Right lobe of liver (tissue), 6 donors: ENCODE data around the gene PCSK2. TPM values are rescaled to one million over a fixed set of nuclear protein-coding genes. Genes with fewer than 3 reads are reported as not detected.

Experiments used
- ATAC-seq, 4 donors: fragments of 200-7000 bp; cut with Tn5 transposase; one replicate each; pipeline ENCODE4 v1.9.1; 2020; ENCODE audit warnings: mild to moderate bottlenecking in 4 of 4, moderate library complexity in 4 of 4
- DNase-seq, 3 donors: peaks; one replicate each; pipeline ENCODE4 v3.0.0-alpha.2; 2020
- H3K27ac ChIP-seq, 3 donors: fragments of 200-600 bp; one replicate each; pipeline ENCODE4 v1.8.0; 2022
- H3K27me3 ChIP-seq, 2 donors: fragments of 200-600 bp; one replicate each; pipeline ENCODE4 v1.8.0; 2022
- H3K36me3 ChIP-seq, 4 donors: fragments of 200-600 bp; sonication (generic) in 1 of 4; one replicate each; pipeline versions ENCODE4 v1.5.1 to v1.8.0; 2017 to 2022; ENCODE audit warnings: control low read depth in 1 of 4
- H3K4me1 ChIP-seq, 4 donors: fragments of 200-600 bp; sonication (generic) in 1 of 4; one replicate each; pipeline versions ENCODE4 v1.5.1 to v1.8.0; 2017 to 2022; ENCODE audit warnings: control low read depth in 1 of 4
- H3K4me3 ChIP-seq, 3 donors: fragments of 200-600 bp; one replicate each; pipeline ENCODE4 v1.8.0; 2022
- H3K9me3 ChIP-seq, 4 donors: fragments of 200-600 bp; sonication (generic) in 1 of 4; one replicate each; pipeline versions ENCODE4 v1.5.1 to v1.8.0; 2017 to 2022; ENCODE audit warnings: control low read depth in 1 of 4
- CTCF ChIP-seq, 4 donors: fragments of 200-600 bp in 3 of 4; fragments of 450-650 bp in 1 of 4; IDR thresholded peaks; one replicate each; pipeline versions ENCODE4 v1.5.1 to v1.8.0; 2016 to 2022; ENCODE audit warnings: antibody characterized with exemption in 4 of 4, mild to moderate bottlenecking in 2 of 4
- POLR2A ChIP-seq: fragments of 450-650 bp; IDR thresholded peaks from one replicate; pipeline ENCODE4 v1.6.1; 2017; ENCODE audit warnings: antibody characterized with exemption, mild to moderate bottlenecking
- WGBS: methylation state at CpG from one replicate; pipeline ENCODE4 v1.1.6; 2018; ENCODE audit warnings: low coverage, low lambda C conversion rate; ENCODE audit not compliant: insufficient coverage; ENCODE audit errors: missing lambda C conversion rate; 5-methylcytosine and 5-hydroxymethylcytosine counted together
- intact Hi-C, 2 donors: fragments of 100-400 bp; cut with DNase I; formaldehyde crosslinking; loops; one replicate each; pipeline versions ENCODE4 v1.11.2 to v1.14.1; 2022
- total RNA-seq, 6 experiments: library from RNA; depleted of rRNA in 2 of 6; stranded (reverse); fragments of >200 nt in 2 of 6; fragmentation: NEBNext Ultra II Directional in 3 of 6; extraction: Animal tissue kit (Norgen Biotek cat#: 25700) in 3 of 6; gene quantifications; one replicate each; pipeline versions ENCODE4 v1.1.0 to v1.2.4, GENCODE V29; 2016 to 2023
- donor health status: DM: no; HTN: yes; CAD: no.
- donor health status: DM: no; HTN: no; CAD: no.
- donor health status: DM: no; HTN: no; CAD: no.
- donor health status: DM: no; HTN: yes; CAD: no.
- donor health status: DM: no; HTN: yes; CAD: no.

PCSK2 gene
- total RNA-seq, 6 experiments from 2014 or later, result 0.04 to 0.13 TPM; not detected in 4

GRCh38 chr20:17522528-17522927, 295.7 kb downstream of the PCSK2 start:
- Histone ChIP-seq H3K36me3 (no peaks in the 10 kb centered on the region), H3K4me1 (no peaks in the 10 kb centered on the region), H3K9me3 (no peaks in the 10 kb centered on the region), H3K27ac (no peak overlapping the region), H3K27me3 (no peaks in the 10 kb centered on the region), H3K4me3 (no peak overlapping the region)
- DNase-seq, result no peak
- TF ChIP-seq CTCF (IDR thresholded peaks at IDR 0.05), result no peak
- TF ChIP-seq POLR2A, result no peak
- no peak for ATAC-seq
- 55% methylated on average over 2 of the region's 3 CpGs for WGBS
- intact Hi-C loops, result no loop called here

GRCh38 chr20:17523326-17523725, 296.5 kb downstream of the PCSK2 start:
- Histone ChIP-seq H3K27ac (no peak overlapping the region), H3K36me3 (no peaks in the 10 kb centered on the region), H3K9me3 (no peaks in the 10 kb centered on the region), H3K27me3 (no peaks in the 10 kb centered on the region), H3K4me1 (no peaks in the 10 kb centered on the region), H3K4me3 (no peak overlapping the region)
- no peak for DNase-seq
- intact Hi-C loops, result no loop called here
- ATAC-seq, result no peak
- 58% methylated on average over 5 of the region's 5 CpGs for WGBS
- no peak for TF ChIP-seq POLR2A
- TF ChIP-seq CTCF (IDR thresholded peaks at IDR 0.05), result no peak

GRCh38 chr20:17524560-17524959, 297.7 kb downstream of the PCSK2 start:
- no peaks in the 10 kb centered on the region for H3K36me3 ChIP-seq
- DNase-seq (no peak), ATAC-seq (no peak)
- H3K9me3 ChIP-seq, result no peaks in the 10 kb centered on the region
- H3K27ac ChIP-seq, result no peak overlapping the region
- H3K4me3 ChIP-seq, result no peak overlapping the region
- H3K4me1 ChIP-seq, result no peaks in the 10 kb centered on the region
- intact Hi-C loops, result no loop called here
- WGBS, result 71% methylated on average over 6 of the region's 8 CpGs
- no peaks in the 10 kb centered on the region for H3K27me3 ChIP-seq
- TF ChIP-seq POLR2A (no peak), CTCF (IDR thresholded peaks at IDR 0.05) (no peak)

GRCh38 chr20:17525132-17525531, 298.3 kb downstream of the PCSK2 start:
- Histone ChIP-seq H3K27ac (no peak overlapping the region), H3K9me3 (no peaks in the 10 kb centered on the region), H3K4me1 (no peaks in the 10 kb centered on the region), H3K36me3 (no peaks in the 10 kb centered on the region), H3K4me3 (no peak overlapping the region), H3K27me3 (no peaks in the 10 kb centered on the region)
- TF ChIP-seq POLR2A (no peak), CTCF (IDR thresholded peaks at IDR 0.05) (no peak)
- ATAC-seq, result no peak
- WGBS, result 95% methylated on average over 3 of the region's 5 CpGs
- intact Hi-C loops, result no loop called here
- no peak for DNase-seq

- no peaks in the 10 kb centered on the region for H3K4me1 ChIP-seq
- TF ChIP-seq POLR2A, result no peak
- TF ChIP-seq CTCF (IDR thresholded peaks at IDR 0.05), result no peak
- intact Hi-C loops, result no loop called here
- no peak overlapping the region for H3K4me3 ChIP-seq
- no peaks in the 10 kb centered on the region for H3K27me3 ChIP-seq
- DNase-seq, result no peak
- no peaks in the 10 kb centered on the region for H3K36me3 ChIP-seq
- H3K27ac ChIP-seq, result no peak overlapping the region
- peak; percentile 67 to 76 (median 74) for ATAC-seq
- no peaks in the 10 kb centered on the region for H3K9me3 ChIP-seq
Measured at GRCh38 chr20:17525650-17526049, 298.8 kb downstream of the PCSK2 start.
